Measurements from ENCODE around the gene VCL.

DNA sequence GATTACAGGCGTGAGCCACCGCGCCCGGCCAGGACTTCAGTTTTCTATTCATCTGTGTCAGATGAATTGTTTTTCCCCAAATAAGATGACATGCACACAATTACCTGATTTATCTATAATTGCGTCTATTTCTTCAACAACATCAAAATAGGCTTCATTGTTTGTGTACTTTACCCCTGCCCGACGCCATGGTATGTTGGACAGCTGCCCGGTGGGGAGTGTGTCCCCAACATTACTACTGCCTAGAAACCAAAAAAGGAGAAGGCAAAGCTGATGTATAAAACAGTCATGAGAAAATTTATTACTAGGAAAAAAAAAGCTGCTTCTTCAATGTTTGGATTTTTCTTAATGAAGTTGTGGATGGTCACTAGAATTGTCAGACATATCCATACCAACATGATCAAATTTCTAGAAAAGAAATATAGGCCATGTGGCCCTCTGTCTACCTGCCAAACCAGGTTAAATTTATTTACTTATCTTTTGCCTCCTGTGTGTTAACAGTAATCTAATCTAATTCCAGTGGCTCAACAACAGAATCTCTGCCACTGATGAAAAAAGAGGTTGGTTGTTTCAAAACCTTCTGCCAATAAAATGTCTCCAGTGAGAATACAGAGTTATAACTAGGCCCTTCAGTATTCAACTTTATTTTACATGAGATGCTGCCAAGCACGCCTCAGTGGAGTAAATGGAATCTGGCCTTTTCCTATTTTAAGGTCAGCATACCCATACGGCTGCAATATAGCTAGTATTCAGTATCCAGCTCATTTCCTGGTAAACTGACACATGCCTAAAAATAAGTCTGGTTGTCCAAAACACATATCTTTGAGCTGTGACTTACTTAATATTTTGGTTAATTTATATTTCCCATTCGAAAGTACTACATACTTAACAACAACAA is 136.3 kb downstream of the VCL start:
- no peak for TF ChIP-seq CTCF (IDR thresholded peaks at IDR 0.05; ENCODE audit: insufficient read depth, low read length)
- TF ChIP-seq, protein P1, sequence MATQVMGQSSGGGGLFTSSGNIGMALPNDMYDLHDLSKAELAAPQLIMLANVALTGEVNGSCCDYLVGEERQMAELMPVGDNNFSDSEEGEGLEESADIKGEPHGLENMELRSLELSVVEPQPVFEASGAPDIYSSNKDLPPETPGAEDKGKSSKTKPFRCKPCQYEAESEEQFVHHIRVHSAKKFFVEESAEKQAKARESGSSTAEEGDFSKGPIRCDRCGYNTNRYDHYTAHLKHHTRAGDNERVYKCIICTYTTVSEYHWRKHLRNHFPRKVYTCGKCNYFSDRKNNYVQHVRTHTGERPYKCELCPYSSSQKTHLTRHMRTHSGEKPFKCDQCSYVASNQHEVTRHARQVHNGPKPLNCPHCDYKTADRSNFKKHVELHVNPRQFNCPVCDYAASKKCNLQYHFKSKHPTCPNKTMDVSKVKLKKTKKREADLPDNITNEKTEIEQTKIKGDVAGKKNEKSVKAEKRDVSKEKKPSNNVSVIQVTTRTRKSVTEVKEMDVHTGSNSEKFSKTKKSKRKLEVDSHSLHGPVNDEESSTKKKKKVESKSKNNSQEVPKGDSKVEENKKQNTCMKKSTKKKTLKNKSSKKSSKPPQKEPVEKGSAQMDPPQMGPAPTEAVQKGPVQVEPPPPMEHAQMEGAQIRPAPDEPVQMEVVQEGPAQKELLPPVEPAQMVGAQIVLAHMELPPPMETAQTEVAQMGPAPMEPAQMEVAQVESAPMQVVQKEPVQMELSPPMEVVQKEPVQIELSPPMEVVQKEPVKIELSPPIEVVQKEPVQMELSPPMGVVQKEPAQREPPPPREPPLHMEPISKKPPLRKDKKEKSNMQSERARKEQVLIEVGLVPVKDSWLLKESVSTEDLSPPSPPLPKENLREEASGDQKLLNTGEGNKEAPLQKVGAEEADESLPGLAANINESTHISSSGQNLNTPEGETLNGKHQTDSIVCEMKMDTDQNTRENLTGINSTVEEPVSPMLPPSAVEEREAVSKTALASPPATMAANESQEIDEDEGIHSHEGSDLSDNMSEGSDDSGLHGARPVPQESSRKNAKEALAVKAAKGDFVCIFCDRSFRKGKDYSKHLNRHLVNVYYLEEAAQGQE (IDR thresholded peaks at IDR 0.05; ENCODE audit: insufficient replicate concordance, low read depth) = no peak
- TF ChIP-seq POLR2AphosphoS5 (IDR thresholded peaks at IDR 0.05; ENCODE audit: low read depth) = no peak

Data from HL-60 (cell line).